Endodermal cell (in vitro differentiated cells): ENCODE results near the gene PTEN. TPM values are rescaled to one million over a fixed set of nuclear protein-coding genes. Genes with fewer than 3 reads are reported as not detected.
"Not testable (repeated sequence)": the region's sequence is repeated elsewhere in the genome, so short reads cannot be mapped to it uniquely, and the experiment has no call there.

ENCODE experiments used
- DNase-seq: peaks from one replicate; pipeline ENCODE4 v3.0.0-alpha.2; 2017
- H3K27ac ChIP-seq: 2 replicates; pipeline ENCODE4 v1.5.1; 2013; ENCODE audit warnings: mild to moderate bottlenecking, low read depth, low read length, moderate library complexity
- H3K27me3 ChIP-seq: 2 replicates; pipeline ENCODE4 v1.6.1; 2013; ENCODE audit warnings: mild to moderate bottlenecking, low read length, moderate library complexity; ENCODE audit not compliant: insufficient read depth, control insufficient read depth, poor library complexity, severe bottlenecking
- H3K36me3 ChIP-seq: 2 replicates; pipeline ENCODE4 v1.7.0; 2013; ENCODE audit warnings: mild to moderate bottlenecking, low read length, moderate library complexity; ENCODE audit not compliant: control insufficient read depth, insufficient read depth
- H3K4me1 ChIP-seq: one replicate; pipeline ENCODE4 v1.7.0; 2013; ENCODE audit warnings: low read length; ENCODE audit not compliant: control insufficient read depth, insufficient read depth
- H3K4me3 ChIP-seq: 2 replicates; pipeline ENCODE4 v1.5.1; 2013; ENCODE audit warnings: mild to moderate bottlenecking, low read length, moderate library complexity
- H3K9ac ChIP-seq: 2 replicates; pipeline ENCODE4 v1.6.1; 2013; ENCODE audit warnings: mild to moderate bottlenecking, low read length, moderate library complexity; ENCODE audit not compliant: poor library complexity, severe bottlenecking; ENCODE audit errors: extremely low read depth
- H3K9me3 ChIP-seq: 2 replicates; pipeline ENCODE4 v1.6.1; 2013; ENCODE audit warnings: mild to moderate bottlenecking, low read length, moderate library complexity; ENCODE audit not compliant: control insufficient read depth
- H3K27ac Mint-ChIP-seq: 2 replicates; pipeline ENCODE4 v1.8.0; 2020; ENCODE audit warnings: mixed read lengths
- H3K27me3 Mint-ChIP-seq: 2 replicates; pipeline ENCODE4 v1.8.0; 2021; ENCODE audit warnings: mild to moderate bottlenecking, mixed read lengths; ENCODE audit not compliant: insufficient read depth
- H3K36me3 Mint-ChIP-seq: 2 replicates; pipeline ENCODE4 v1.8.0; 2020; ENCODE audit warnings: low read depth, mixed read lengths
- H3K4me1 Mint-ChIP-seq: 2 replicates; pipeline ENCODE4 v1.8.0; 2020; ENCODE audit warnings: mixed read lengths
- H3K4me3 Mint-ChIP-seq: 2 replicates; pipeline ENCODE4 v1.8.0; 2020; ENCODE audit warnings: mild to moderate bottlenecking, moderate library complexity, mixed read lengths
- H3K9me3 Mint-ChIP-seq: 2 replicates; pipeline ENCODE4 v1.8.0; 2020; ENCODE audit warnings: mild to moderate bottlenecking, mixed read lengths
- CTCF ChIP-seq: fragments of 200-600 bp; sonication (generic); conservative IDR thresholded peaks from 2 replicates; pipeline ENCODE4 v1.5.0; 2021; ENCODE audit warnings: antibody characterized with exemption, mild to moderate bottlenecking
- WGBS, 2 experiments: methylation state at CpG; one replicate each; pipeline versions ENCODE4 v1.1.5 to v1.1.7; 2013; ENCODE audit warnings: missing lambda C conversion rate in 2 of 2, mixed read lengths in 1 of 2; ENCODE audit not compliant: insufficient coverage in 1 of 2, insufficient read length in 1 of 2; 5-methylcytosine and 5-hydroxymethylcytosine counted together
- total RNA-seq, 2 donors: library from RNA; stranded (reverse); fragmentation: NEBNext Ultra II Directional in 1 of 2; extraction: Animal tissue kit (Norgen Biotek cat#: 25700) in 1 of 2; gene quantifications; 2 replicates in 1 of 2; 3 replicates in 1 of 2; pipeline ENCODE4 v1.2.1, GENCODE V29; 2021

Gene PTEN
- total RNA-seq, 2 donors from 2014 or later = 41.7 to 45.0 TPM

GRCh38 chr10:87845624-87845998 is 17.8 kb upstream of the PTEN start:
- Mint-ChIP-seq H3K36me3 (no peaks in the 10 kb centered on the region), H3K4me3 (no peak overlapping the region), H3K27ac (no peak overlapping the region), H3K27me3 (no peaks in the 10 kb centered on the region), H3K4me1 (no peaks in the 10 kb centered on the region), H3K9me3 (no peaks in the 10 kb centered on the region)
- no peak for DNase-seq
- H3K27me3 ChIP-seq = no peaks in the 10 kb centered on the region
- H3K27ac ChIP-seq = no peak overlapping the region
- 93 to 100% methylated on average over 1 to 3 of the region's 3 CpGs for WGBS, 2 experiments
- no peaks in the 10 kb centered on the region for H3K36me3 ChIP-seq
- no peaks in the 10 kb centered on the region for H3K9me3 ChIP-seq
- H3K4me3 ChIP-seq = no peak overlapping the region
- no peak overlapping the region for H3K9ac ChIP-seq
- no peak for TF ChIP-seq CTCF
- H3K4me1 ChIP-seq = no peaks in the 10 kb centered on the region

- Histone ChIP-seq H3K9me3 (no peaks in the 10 kb centered on the region), H3K4me1 (no peaks in the 10 kb centered on the region), H3K27me3 (no peaks in the 10 kb centered on the region), H3K9ac (no peak overlapping the region), H3K4me3 (no peak overlapping the region), H3K36me3 (no peaks in the 10 kb centered on the region), H3K27ac (no peak overlapping the region)
- TF ChIP-seq CTCF = no peak
- Mint-ChIP-seq H3K27ac (no peak overlapping the region), H3K36me3 (no peaks in the 10 kb centered on the region), H3K4me1 (no peaks in the 10 kb centered on the region), H3K9me3 (no peaks in the 10 kb centered on the region), H3K4me3 (no peak overlapping the region), H3K27me3 (no peaks in the 10 kb centered on the region)
- DNase-seq = no peak
- WGBS, 2 experiments = 88 to 95% methylated on average over 4 to 7 of the region's 7 CpGs
Measured at GRCh38 chr10:87846023-87846422, 17.4 kb upstream of the PTEN start.

GRCh38 chr10:87846711-87847110 is 16.7 kb upstream of the PTEN start:
- not testable (repeated sequence) for H3K36me3 ChIP-seq, DNase-seq, H3K27me3 ChIP-seq, H3K4me1 Mint-ChIP-seq, H3K4me3 Mint-ChIP-seq, H3K9ac ChIP-seq, H3K36me3 Mint-ChIP-seq, H3K4me1 ChIP-seq, H3K9me3 Mint-ChIP-seq, H3K27ac Mint-ChIP-seq, H3K27ac ChIP-seq, H3K9me3 ChIP-seq, H3K4me3 ChIP-seq, H3K27me3 Mint-ChIP-seq
- 98% methylated on average over 8 of the region's 8 CpGs; no CpG with 5 or more reads in 1 of the 2 experiments for WGBS, 2 experiments

GRCh38 chr10:87847550-87847949 is 15.9 kb upstream of the PTEN start:
- H3K36me3 Mint-ChIP-seq = no peaks in the 10 kb centered on the region
- no peak for TF ChIP-seq CTCF
- H3K4me3 ChIP-seq = no peak overlapping the region
- H3K36me3 ChIP-seq = no peaks in the 10 kb centered on the region
- no peaks in the 10 kb centered on the region for H3K9me3 Mint-ChIP-seq
- H3K27ac Mint-ChIP-seq = no peak overlapping the region
- H3K4me3 Mint-ChIP-seq = no peak overlapping the region
- no peaks in the 10 kb centered on the region for H3K4me1 ChIP-seq
- no peaks in the 10 kb centered on the region for H3K27me3 Mint-ChIP-seq
- no peak overlapping the region for H3K9ac ChIP-seq
- no peak overlapping the region for H3K27ac ChIP-seq
- no peaks in the 10 kb centered on the region for H3K4me1 Mint-ChIP-seq
- H3K9me3 ChIP-seq = no peaks in the 10 kb centered on the region
- no peak for DNase-seq
- H3K27me3 ChIP-seq = no peaks in the 10 kb centered on the region
